AG04450 (cell line): ENCODE results near the gene FNDC3B. TPM values are rescaled to one million over a fixed set of nuclear protein-coding genes. Genes with fewer than 3 reads are reported as not detected.

ENCODE experiments used
- CTCF ChIA-PET: fragments of 300-600, 350-600 bp; formaldehyde crosslinking; extraction: SDS; loops from one replicate; lab custom pipeline; 2022; ENCODE audit warnings: antibody characterized with exemption, inconsistent platforms; lab: Charles Lee
- POLR2A ChIA-PET: fragments of 350-600 bp; formaldehyde crosslinking; extraction: SDS; loops from one replicate; lab custom pipeline; 2021; ENCODE audit warnings: antibody characterized with exemption, inconsistent platforms; lab: Yijun Ruan, JAX
- DNase-seq: peaks from one replicate; pipeline ENCODE4 v3.0.0-alpha.2; 2011; ENCODE audit warnings: low read depth, low spot score
- H3K27ac ChIP-seq: one replicate; pipeline ENCODE4 v1.5.1; 2012; ENCODE audit warnings: low read depth, low read length, control low read depth
- H3K27me3 ChIP-seq: one replicate; pipeline ENCODE4 v1.6.0; 2012; ENCODE audit warnings: low read length; ENCODE audit not compliant: control insufficient read depth, insufficient read depth
- H3K4me3 ChIP-seq: 2 replicates; pipeline ENCODE4 v1.5.1; 2011; ENCODE audit warnings: mild to moderate bottlenecking, low read depth, low read length, control low read depth
- H3K9me3 ChIP-seq: 2 replicates; pipeline ENCODE4 v1.5.1; 2012; ENCODE audit warnings: low read length; ENCODE audit not compliant: control insufficient read depth, insufficient read depth
- polyA plus RNA-seq: library from polyadenylated mRNA; depleted of rRNA; stranded (reverse); fragments of >200 nt; gene quantifications from 2 replicates; pipeline ENCODE4 v1.2.3, GENCODE V29; 2011
- TF ChIP-seq, protein P1 (sequence below): IDR thresholded peaks from 2 replicates; pipeline ENCODE4 v1.5.1; 2011; ENCODE audit warnings: low read depth, low read length, control low read depth, inconsistent platforms

Gene FNDC3B
- polyA plus RNA-seq, 1 experiment = 39.5 TPM

DNA sequence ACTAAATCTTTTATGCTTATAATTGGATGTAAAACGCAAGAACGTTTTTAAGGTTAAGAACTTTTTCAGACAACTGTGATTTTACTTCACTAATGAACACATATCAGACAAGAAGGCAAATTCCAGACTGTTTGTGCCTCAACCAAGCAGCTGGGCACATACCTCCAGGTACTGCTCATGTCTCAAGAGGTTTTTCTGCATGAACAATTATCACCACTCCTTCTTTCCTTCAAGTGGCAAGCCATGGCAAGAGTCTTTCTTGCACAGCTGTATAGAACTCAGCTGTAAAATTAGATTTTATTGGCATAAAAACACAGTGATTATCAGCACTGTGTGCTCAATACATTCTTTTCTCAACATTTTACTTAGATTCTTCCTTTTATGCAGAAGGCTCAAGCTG, 64.3 kb downstream of the FNDC3B start:
- CTCF ChIA-PET = interaction anchor here (0.5 kb wide), 1 partner anchor 276 kb away, joined by 3 read pairs; no protein-coding TSS in a partner anchor
- no peaks in the 10 kb centered on the region for H3K27me3 ChIP-seq
- no peaks in the 10 kb centered on the region for H3K9me3 ChIP-seq
- POLR2A ChIA-PET = no interaction called here
- TF ChIP-seq, protein P1, sequence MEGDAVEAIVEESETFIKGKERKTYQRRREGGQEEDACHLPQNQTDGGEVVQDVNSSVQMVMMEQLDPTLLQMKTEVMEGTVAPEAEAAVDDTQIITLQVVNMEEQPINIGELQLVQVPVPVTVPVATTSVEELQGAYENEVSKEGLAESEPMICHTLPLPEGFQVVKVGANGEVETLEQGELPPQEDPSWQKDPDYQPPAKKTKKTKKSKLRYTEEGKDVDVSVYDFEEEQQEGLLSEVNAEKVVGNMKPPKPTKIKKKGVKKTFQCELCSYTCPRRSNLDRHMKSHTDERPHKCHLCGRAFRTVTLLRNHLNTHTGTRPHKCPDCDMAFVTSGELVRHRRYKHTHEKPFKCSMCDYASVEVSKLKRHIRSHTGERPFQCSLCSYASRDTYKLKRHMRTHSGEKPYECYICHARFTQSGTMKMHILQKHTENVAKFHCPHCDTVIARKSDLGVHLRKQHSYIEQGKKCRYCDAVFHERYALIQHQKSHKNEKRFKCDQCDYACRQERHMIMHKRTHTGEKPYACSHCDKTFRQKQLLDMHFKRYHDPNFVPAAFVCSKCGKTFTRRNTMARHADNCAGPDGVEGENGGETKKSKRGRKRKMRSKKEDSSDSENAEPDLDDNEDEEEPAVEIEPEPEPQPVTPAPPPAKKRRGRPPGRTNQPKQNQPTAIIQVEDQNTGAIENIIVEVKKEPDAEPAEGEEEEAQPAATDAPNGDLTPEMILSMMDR = no peak
- no peak overlapping the region for H3K4me3 ChIP-seq
- DNase-seq = no peak
- H3K27ac ChIP-seq = no peak overlapping the region

DNA sequence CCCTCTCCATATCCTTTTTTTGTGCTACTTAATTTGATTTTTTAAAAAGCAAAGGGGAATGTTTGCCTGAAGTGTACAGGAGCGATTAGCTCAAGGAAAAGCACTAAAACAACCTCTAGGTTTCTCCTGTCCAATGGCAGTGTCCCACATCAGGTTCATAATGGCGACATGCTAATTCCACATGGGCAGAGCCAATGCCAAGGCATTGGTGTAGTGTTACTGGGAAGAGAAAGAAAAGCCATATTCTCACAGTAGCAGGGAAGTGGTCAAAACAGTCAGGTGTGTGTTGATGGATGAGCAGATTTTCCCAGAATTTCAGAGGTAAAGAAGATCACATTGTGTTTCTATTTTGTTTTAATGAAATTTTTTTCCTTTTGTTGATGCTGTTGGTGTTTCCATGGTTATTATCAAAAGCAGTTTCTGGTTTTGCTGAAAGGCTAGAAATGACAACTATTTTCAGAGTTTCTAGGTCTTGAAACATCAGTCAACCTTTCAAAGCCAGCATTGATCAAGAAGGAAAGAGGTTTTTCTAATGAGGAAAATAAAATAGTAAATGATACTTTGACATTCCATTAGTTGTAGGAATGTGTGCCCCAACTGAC, 65.2 kb downstream of the FNDC3B start:
- Histone ChIP-seq H3K4me3 (no peak overlapping the region), H3K27me3 (no peaks in the 10 kb centered on the region)
- CTCF ChIA-PET = interaction anchor here (1.1 kb wide), 1 partner anchor 47 kb away, joined by 3 read pairs; no protein-coding TSS in a partner anchor

DNA sequence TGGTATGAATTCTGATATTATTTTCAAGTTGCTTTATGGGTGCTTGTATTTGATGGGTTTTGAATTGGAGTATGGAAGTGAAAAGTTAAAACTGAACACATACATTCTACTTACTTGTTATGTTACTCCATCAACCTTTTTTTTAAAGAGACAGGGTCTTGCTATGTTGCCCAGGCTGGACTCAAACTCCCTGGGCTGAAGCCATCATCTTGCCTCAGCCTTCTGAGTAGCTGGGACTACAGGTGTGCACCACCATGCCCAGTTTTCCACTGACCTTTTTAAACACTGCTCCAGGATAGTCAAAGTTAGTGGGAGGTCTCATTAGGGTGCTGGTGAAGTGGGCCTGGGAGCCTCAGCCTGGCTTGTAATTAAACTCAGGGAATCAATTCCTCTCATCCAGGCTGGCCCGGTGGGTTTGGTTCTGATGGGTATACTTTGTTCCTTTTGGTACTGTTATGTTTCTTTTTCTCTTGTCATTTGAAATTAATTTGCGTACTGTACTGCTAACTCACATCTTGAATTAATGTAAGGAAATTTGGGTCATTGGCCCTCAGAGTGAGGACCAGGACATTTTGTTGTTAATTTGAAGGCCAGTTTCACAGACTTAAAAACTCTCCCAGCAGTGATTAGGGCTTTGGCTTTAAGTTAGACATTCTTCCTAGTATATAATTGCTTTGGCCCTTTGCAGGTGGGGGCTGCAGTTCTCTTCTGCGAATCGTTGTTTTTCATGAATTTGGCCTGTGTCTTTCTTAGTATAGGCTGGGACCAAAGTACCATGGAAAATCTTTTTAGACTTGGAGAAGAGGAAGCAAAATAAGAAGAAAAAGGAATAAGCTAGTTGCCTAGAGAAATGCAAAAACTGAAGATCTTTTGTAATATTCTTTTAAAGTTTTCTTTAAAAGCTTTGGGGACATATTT, 66.9 kb downstream of the FNDC3B start:
- H3K27me3 ChIP-seq = no peaks in the 10 kb centered on the region
- H3K4me3 ChIP-seq = no peak overlapping the region
- no peak overlapping the region for H3K27ac ChIP-seq
- no peak for DNase-seq
- H3K9me3 ChIP-seq = no peaks in the 10 kb centered on the region
- TF ChIP-seq, protein P1 = no peak
- ChIA-PET CTCF (interaction anchor here (0.7 kb wide), 1 partner anchor 560 kb away, joined by 3 read pairs; no protein-coding TSS in a partner anchor), POLR2A (no interaction called here)

More for the DNA sequence above, 65.2 kb downstream of the FNDC3B start:
- Histone ChIP-seq H3K9me3 (no peaks in the 10 kb centered on the region), H3K27ac (no peak overlapping the region)
- POLR2A ChIA-PET = no interaction called here
- no peak for DNase-seq
- TF ChIP-seq, protein P1 = no peak

DNA sequence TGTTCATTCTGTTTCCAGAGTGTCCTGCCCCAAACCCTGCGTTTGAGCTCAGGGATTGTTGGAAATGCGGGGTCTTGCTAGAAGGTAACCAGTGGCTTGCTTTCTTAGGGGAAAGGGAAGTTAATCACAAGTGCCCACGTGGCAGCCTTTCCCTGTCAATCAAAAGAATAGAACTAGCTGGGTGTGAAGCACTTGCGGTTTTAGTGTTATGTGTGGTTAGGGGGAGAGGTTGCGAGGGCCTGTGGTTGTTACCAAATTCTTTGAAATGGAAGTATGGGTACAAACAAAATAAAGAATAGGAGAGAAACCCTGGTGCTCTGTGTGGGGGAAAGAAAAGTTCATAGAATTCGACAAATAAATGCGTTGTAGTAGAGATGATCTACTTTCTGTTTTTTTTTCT, 67.6 kb downstream of the FNDC3B start:
- CTCF ChIA-PET = no interaction called here
- Histone ChIP-seq H3K27me3 (no peaks in the 10 kb centered on the region), H3K4me3 (no peak overlapping the region), H3K27ac (no peak overlapping the region), H3K9me3 (no peaks in the 10 kb centered on the region)
- POLR2A ChIA-PET = interaction anchor here (0.5 kb wide), 1 partner anchor 132 kb away, joined by 3 read pairs; no protein-coding TSS in a partner anchor
- DNase-seq = no peak
- TF ChIP-seq, protein P1 = no peak
